Bronchial epithelial cell (primary cell): ENCODE results near the gene ABHD12. TPM values are rescaled to one million over a fixed set of nuclear protein-coding genes. Genes with fewer than 3 reads are reported as not detected.

ENCODE experiments used
- DNase-seq: peaks from one replicate; pipeline ENCODE4 v3.0.0-alpha.2; 2010; ENCODE audit warnings: low read depth
- FAIRE-seq: peaks from 2 replicates; lab custom pipeline; 2011; peaks lifted over from hg19 to GRCh38; lab: Jason Lieb, UNC
- H3K27me3 ChIP-seq: 2 replicates; pipeline ENCODE4 v1.5.1; 2011; ENCODE audit warnings: low read length; ENCODE audit not compliant: control insufficient read depth, insufficient read depth
- H3K36me3 ChIP-seq: 2 replicates; pipeline ENCODE4 v1.5.1; 2011; ENCODE audit warnings: low read length; ENCODE audit not compliant: control insufficient read depth, insufficient read depth
- H3K4me3 ChIP-seq: 2 replicates; pipeline ENCODE4 v1.5.1; 2011; ENCODE audit warnings: mild to moderate bottlenecking, low read depth, low read length, control low read depth
- total RNA-seq: library from RNA; depleted of rRNA; stranded (reverse); fragments of >200 nt; gene quantifications from 2 replicates; pipeline ENCODE4 v1.2.1, GENCODE V29; 2014
- TF ChIP-seq, protein P1 (sequence below): IDR thresholded peaks from 2 replicates; pipeline ENCODE4 v1.5.1; 2011; ENCODE audit warnings: mild to moderate bottlenecking, moderate library complexity, low read length, control low read depth, inconsistent platforms; ENCODE audit not compliant: insufficient read depth, severe bottlenecking

Gene ABHD12
- total RNA-seq, 1 donor from 2014 or later: 21.6 TPM

- FAIRE-seq: no peak
- H3K27me3 ChIP-seq: no peaks in the 10 kb centered on the region
- peaks cover 2% of the 10 kb centered on the region for H3K36me3 ChIP-seq
- no peak for DNase-seq
- no peak overlapping the region for H3K4me3 ChIP-seq
- TF ChIP-seq, protein P1, sequence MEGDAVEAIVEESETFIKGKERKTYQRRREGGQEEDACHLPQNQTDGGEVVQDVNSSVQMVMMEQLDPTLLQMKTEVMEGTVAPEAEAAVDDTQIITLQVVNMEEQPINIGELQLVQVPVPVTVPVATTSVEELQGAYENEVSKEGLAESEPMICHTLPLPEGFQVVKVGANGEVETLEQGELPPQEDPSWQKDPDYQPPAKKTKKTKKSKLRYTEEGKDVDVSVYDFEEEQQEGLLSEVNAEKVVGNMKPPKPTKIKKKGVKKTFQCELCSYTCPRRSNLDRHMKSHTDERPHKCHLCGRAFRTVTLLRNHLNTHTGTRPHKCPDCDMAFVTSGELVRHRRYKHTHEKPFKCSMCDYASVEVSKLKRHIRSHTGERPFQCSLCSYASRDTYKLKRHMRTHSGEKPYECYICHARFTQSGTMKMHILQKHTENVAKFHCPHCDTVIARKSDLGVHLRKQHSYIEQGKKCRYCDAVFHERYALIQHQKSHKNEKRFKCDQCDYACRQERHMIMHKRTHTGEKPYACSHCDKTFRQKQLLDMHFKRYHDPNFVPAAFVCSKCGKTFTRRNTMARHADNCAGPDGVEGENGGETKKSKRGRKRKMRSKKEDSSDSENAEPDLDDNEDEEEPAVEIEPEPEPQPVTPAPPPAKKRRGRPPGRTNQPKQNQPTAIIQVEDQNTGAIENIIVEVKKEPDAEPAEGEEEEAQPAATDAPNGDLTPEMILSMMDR: no peak
These were observed 63.0 kb downstream of the ABHD12 start for GRCh38 chr20:25327521-25328235.

GRCh38 chr20:25325997-25326396 is 64.6 kb downstream of the ABHD12 start:
- Histone ChIP-seq H3K27me3 (no peaks in the 10 kb centered on the region), H3K36me3 (peaks cover 3% of the 10 kb centered on the region), H3K4me3 (no peak overlapping the region)
- TF ChIP-seq, protein P1: no peak
- FAIRE-seq (no peak), DNase-seq (no peak)

GRCh38 chr20:25325073-25325472 is 65.6 kb downstream of the ABHD12 start:
- TF ChIP-seq, protein P1: no peak
- DNase-seq (no peak), FAIRE-seq (no peak)

DNA sequence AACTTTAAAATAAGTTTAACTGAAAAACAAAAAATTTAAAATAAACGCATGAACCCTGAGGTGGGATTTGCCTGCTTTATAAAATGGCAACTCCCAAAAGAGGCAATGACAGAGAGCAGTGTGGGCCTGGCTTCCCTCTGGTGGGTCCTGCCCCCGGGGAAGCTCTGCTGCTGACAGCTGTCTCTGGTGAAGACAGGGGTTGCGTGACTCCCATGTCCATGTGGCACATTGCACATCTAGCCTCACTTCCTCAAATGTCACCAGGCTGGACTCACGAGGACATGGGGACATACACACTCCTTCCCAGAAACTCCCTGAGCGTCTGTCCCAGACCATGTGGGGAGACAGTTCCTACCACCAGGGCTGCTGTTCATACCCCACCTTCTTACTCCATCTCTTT is 66.2 kb downstream of the ABHD12 start:
- Histone ChIP-seq H3K27me3 (no peaks in the 10 kb centered on the region), H3K36me3 (peaks cover 3% of the 10 kb centered on the region), H3K4me3 (no peak overlapping the region)
- TF ChIP-seq, protein P1: no peak
- DNase-seq: no peak
- FAIRE-seq: no peak

More at GRCh38 chr20:25325073-25325472, 65.6 kb downstream of the ABHD12 start:
- Histone ChIP-seq H3K27me3 (no peaks in the 10 kb centered on the region), H3K4me3 (no peak overlapping the region), H3K36me3 (peaks cover 3% of the 10 kb centered on the region)

- TF ChIP-seq, protein P1: no peak
- no peak overlapping the region for H3K4me3 ChIP-seq
- DNase-seq: no peak
- no peak for FAIRE-seq
- peaks cover 1% of the 10 kb centered on the region for H3K36me3 ChIP-seq
- H3K27me3 ChIP-seq: no peaks in the 10 kb centered on the region
These were observed 67.0 kb downstream of the ABHD12 start for GRCh38 chr20:25323496-25324246.
